OCI-LY3 (cell line): ENCODE data around the gene RGS9.

ENCODE experiments used
- H2AFZ ChIP-seq: fragments of 200-600, 300-600 bp; shearing (Covaris generic); 2 replicates; pipeline ENCODE4 v1.6.0; 2014; ENCODE audit warnings: antibody characterized with exemption, low read depth, low read length
- H3K27ac ChIP-seq: fragments of 200-600, 300-600 bp; sonication (generic); 2 replicates; pipeline ENCODE4 v1.5.1; 2014; ENCODE audit warnings: mild to moderate bottlenecking, low read length, moderate library complexity, mixed read lengths
- H3K27me3 ChIP-seq: fragments of 200-600, 300-600 bp; sonication (generic); 2 replicates; pipeline ENCODE4 v1.6.1; 2014; ENCODE audit warnings: low read depth, low read length, mixed read lengths
- H3K36me3 ChIP-seq: fragments of 200-600, 300-600 bp; sonication (generic); replicated peaks from 2 replicates; pipeline ENCODE3; 2014; ENCODE audit warnings: low read depth, low read length, mixed read lengths
- H3K4me1 ChIP-seq: fragments of 300-600, 200-600 bp; sonication (generic); 2 replicates; pipeline ENCODE4 v1.6.1; 2014; ENCODE audit warnings: low read length, mixed read lengths
- H3K4me2 ChIP-seq: fragments of 200-600, 300-600 bp; sonication (generic); 2 replicates; pipeline ENCODE4 v1.6.1; 2014; ENCODE audit warnings: low read length, mixed read lengths
- H3K4me3 ChIP-seq: fragments of 300-600, 200-600 bp; sonication (generic); 2 replicates; pipeline ENCODE4 v1.5.1; 2014; ENCODE audit warnings: antibody characterized with exemption, mild to moderate bottlenecking, low read length, moderate library complexity
- H3K79me2 ChIP-seq: fragments of 300-600, 200-600 bp; shearing (Covaris generic); 2 replicates; pipeline ENCODE4 v1.6.1; 2014; ENCODE audit warnings: mild to moderate bottlenecking, low read length, mixed read lengths
- H3K9ac ChIP-seq: fragments of 300-600, 200-600 bp; shearing (Covaris generic); 2 replicates; pipeline ENCODE4 v1.6.0; 2014; ENCODE audit warnings: mild to moderate bottlenecking, low read length, moderate library complexity
- H3K9me3 ChIP-seq: fragments of 200-600, 300-600 bp; shearing (Covaris generic); 2 replicates; pipeline ENCODE4 v1.6.1; 2014; ENCODE audit warnings: low read length, mixed read lengths; ENCODE audit not compliant: insufficient read depth
- H4K20me1 ChIP-seq: fragments of 200-600, 300-600 bp; sonication (generic); 2 replicates; pipeline ENCODE4 v1.6.1; 2016; ENCODE audit warnings: low read length, mixed read lengths; ENCODE audit not compliant: insufficient read depth
- EZH2phosphoT487 ChIP-seq: fragments of 200-600 bp; shearing (Covaris generic); IDR thresholded peaks from 2 replicates; pipeline ENCODE4 v1.6.1; 2018; ENCODE audit warnings: antibody characterized with exemption, mixed run types, low read depth
- TF ChIP-seq, protein P1 (sequence below): fragments of 200-600, 300-600 bp; sonication (generic); IDR thresholded peaks from 2 replicates; pipeline ENCODE4 v1.5.1; 2014; ENCODE audit warnings: antibody characterized with exemption, low read length, low read depth

RGS9 gene

GRCh38 chr17:65268832-65269231, 131.7 kb downstream of the RGS9 start:
- H3K4me1 ChIP-seq: no peaks in the 10 kb centered on the region
- no peaks in the 10 kb centered on the region for H3K79me2 ChIP-seq
- TF ChIP-seq, protein P1, sequence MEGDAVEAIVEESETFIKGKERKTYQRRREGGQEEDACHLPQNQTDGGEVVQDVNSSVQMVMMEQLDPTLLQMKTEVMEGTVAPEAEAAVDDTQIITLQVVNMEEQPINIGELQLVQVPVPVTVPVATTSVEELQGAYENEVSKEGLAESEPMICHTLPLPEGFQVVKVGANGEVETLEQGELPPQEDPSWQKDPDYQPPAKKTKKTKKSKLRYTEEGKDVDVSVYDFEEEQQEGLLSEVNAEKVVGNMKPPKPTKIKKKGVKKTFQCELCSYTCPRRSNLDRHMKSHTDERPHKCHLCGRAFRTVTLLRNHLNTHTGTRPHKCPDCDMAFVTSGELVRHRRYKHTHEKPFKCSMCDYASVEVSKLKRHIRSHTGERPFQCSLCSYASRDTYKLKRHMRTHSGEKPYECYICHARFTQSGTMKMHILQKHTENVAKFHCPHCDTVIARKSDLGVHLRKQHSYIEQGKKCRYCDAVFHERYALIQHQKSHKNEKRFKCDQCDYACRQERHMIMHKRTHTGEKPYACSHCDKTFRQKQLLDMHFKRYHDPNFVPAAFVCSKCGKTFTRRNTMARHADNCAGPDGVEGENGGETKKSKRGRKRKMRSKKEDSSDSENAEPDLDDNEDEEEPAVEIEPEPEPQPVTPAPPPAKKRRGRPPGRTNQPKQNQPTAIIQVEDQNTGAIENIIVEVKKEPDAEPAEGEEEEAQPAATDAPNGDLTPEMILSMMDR: no peak
- TF ChIP-seq EZH2phosphoT487: no peak
- H3K4me3 ChIP-seq: no peak overlapping the region
- 0 out of 2 replicates have a peak, but pooled peaks cover 3% of the 10 kb centered on the region for H3K9me3 ChIP-seq
- no peak overlapping the region for H3K27ac ChIP-seq
- no peak overlapping the region for H3K9ac ChIP-seq
- H3K27me3 ChIP-seq: peaks cover 6% of the 10 kb centered on the region; the same call in 1 of the 2 replicates
- no peak overlapping the region for H3K4me2 ChIP-seq
- no peaks in the 10 kb centered on the region for H3K36me3 ChIP-seq
- H4K20me1 ChIP-seq: no peaks in the 10 kb centered on the region
- H2AFZ ChIP-seq: no peak overlapping the region

- no peaks in the 10 kb centered on the region for H4K20me1 ChIP-seq
- no peaks in the 10 kb centered on the region for H3K79me2 ChIP-seq
- no peak overlapping the region for H2AFZ ChIP-seq
- TF ChIP-seq EZH2phosphoT487: no peak
- TF ChIP-seq, protein P1: no peak
- peaks cover 9% of the 10 kb centered on the region; the same call in 1 of the 2 replicates for H3K27me3 ChIP-seq
- 0 out of 2 replicates have a peak, but pooled peaks cover 3% of the 10 kb centered on the region for H3K9me3 ChIP-seq
- no peak overlapping the region for H3K27ac ChIP-seq
- H3K9ac ChIP-seq: no peak overlapping the region
- no peak overlapping the region for H3K4me3 ChIP-seq
- no peak overlapping the region for H3K4me2 ChIP-seq
- no peaks in the 10 kb centered on the region for H3K4me1 ChIP-seq
- no peaks in the 10 kb centered on the region for H3K36me3 ChIP-seq
Measured at GRCh38 chr17:65270499-65271253, 133.5 kb downstream of the RGS9 start.

DNA sequence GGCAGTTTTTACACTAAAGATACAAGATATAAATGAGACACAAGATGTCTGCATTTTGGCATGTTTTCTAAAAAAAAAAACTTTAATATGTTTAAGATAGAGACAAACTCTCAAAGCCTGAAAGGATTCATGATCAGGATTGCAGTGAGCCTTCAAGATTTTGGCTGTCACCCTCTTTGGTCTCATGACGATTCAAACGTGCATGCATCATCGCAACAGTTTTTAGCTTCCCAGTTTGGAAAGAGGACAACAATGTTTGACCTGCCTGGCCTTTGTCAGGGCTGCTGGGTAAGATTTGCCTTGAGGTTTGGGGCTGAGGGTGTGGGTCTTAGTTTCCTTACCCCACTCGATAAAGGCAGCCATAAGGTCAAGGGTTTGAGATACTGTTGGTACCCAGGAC, 134.1 kb downstream of the RGS9 start:
- no peak overlapping the region for H2AFZ ChIP-seq
- H3K9me3 ChIP-seq: 0 out of 2 replicates have a peak, but pooled peaks cover 3% of the 10 kb centered on the region
- H3K36me3 ChIP-seq: no peaks in the 10 kb centered on the region
- H3K4me2 ChIP-seq: no peak overlapping the region
- H3K4me1 ChIP-seq: no peaks in the 10 kb centered on the region
- H3K79me2 ChIP-seq: no peaks in the 10 kb centered on the region
- H4K20me1 ChIP-seq: no peaks in the 10 kb centered on the region
- no peak for TF ChIP-seq EZH2phosphoT487
- TF ChIP-seq, protein P1: no peak
- peaks cover 9% of the 10 kb centered on the region; the same call in 1 of the 2 replicates for H3K27me3 ChIP-seq
- H3K9ac ChIP-seq: no peak overlapping the region
- H3K27ac ChIP-seq: no peak overlapping the region
- no peak overlapping the region for H3K4me3 ChIP-seq
